Uterus (tissue), 2 donors: ENCODE data around the gene PRKACA.

Source experiments
- CTCF ChIP-seq, 4 experiments: fragments of 200-600 bp in 2 of 4; fragments of 450-650 bp in 2 of 4; sonication (generic) in 2 of 4; IDR thresholded peaks; one replicate each; pipeline ENCODE4 v1.5.1; 2016 to 2019; ENCODE audit warnings: antibody characterized with exemption in 4 of 4, mild to moderate bottlenecking in 2 of 4, moderate library complexity in 1 of 4
- POLR2A ChIP-seq, 2 donors: fragments of 450-650 bp; IDR thresholded peaks; one replicate each; pipeline ENCODE4 v1.6.1; 2016; ENCODE audit warnings: antibody characterized with exemption in 2 of 2, mild to moderate bottlenecking in 1 of 2, moderate library complexity in 1 of 2

- TF ChIP-seq CTCF (IDR thresholded peaks at IDR 0.05) = no peak
- TF ChIP-seq POLR2A (IDR thresholded peaks at IDR 0.05) = no peak
Observed at GRCh38 chr19:14053032-14053431, 64.5 kb downstream of the PRKACA start.
